ENCODE results near the gene A1BG. TPM values are rescaled to one million over a fixed set of nuclear protein-coding genes. Genes with fewer than 3 reads are reported as not detected.

Gene A1BG, protein sequence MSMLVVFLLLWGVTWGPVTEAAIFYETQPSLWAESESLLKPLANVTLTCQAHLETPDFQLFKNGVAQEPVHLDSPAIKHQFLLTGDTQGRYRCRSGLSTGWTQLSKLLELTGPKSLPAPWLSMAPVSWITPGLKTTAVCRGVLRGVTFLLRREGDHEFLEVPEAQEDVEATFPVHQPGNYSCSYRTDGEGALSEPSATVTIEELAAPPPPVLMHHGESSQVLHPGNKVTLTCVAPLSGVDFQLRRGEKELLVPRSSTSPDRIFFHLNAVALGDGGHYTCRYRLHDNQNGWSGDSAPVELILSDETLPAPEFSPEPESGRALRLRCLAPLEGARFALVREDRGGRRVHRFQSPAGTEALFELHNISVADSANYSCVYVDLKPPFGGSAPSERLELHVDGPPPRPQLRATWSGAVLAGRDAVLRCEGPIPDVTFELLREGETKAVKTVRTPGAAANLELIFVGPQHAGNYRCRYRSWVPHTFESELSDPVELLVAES
- total RNA-seq: 56.7 and 57.5 TPM in 2 replicates

DNA sequence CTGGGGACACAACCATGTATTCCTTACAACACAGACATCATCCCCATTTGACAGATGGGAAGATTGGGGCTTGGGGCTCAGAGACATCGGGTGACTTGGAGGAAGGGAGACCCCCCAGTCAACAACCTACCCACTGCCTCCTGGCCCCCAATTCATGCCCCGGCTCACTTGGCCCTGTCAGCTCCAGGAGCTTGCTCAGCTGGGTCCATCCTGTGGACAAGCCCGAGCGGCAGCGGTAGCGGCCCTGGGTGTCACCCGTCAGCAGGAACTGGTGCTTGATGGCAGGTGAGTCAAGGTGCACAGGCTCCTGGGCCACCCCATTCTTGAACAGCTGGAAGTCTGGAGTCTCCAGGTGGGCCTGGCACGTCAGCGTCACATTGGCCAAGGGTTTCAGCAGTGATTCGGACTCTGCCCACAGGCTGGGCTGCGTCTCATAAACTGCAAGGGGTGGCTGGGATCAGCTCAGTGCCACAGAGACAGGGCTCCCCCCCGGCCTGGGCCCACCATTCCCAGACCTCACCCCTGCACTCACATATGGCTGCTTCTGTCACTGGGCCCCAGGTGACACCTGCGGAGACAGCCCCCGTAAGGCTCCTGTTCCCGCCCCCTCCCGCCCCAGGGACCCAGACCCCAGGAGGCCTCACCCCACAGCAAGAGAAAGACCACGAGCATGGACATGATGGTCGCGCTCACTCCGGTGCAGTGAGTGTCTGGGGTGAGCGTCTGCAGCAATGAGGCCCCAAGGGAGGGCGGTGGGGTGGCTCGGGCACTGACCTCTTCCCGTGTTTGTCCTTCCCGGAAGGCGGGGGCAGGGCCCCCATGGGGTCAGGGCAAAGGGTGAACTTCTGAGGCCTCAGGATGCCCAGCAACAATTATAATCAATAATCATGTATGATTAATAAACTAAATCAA lies at the start of gene A1BG:
A1BG (minus strand) TSS at position 733 of the 912 bp plus-strand sequence; CDS start at position 678, 55 bp downstream.

DNA sequence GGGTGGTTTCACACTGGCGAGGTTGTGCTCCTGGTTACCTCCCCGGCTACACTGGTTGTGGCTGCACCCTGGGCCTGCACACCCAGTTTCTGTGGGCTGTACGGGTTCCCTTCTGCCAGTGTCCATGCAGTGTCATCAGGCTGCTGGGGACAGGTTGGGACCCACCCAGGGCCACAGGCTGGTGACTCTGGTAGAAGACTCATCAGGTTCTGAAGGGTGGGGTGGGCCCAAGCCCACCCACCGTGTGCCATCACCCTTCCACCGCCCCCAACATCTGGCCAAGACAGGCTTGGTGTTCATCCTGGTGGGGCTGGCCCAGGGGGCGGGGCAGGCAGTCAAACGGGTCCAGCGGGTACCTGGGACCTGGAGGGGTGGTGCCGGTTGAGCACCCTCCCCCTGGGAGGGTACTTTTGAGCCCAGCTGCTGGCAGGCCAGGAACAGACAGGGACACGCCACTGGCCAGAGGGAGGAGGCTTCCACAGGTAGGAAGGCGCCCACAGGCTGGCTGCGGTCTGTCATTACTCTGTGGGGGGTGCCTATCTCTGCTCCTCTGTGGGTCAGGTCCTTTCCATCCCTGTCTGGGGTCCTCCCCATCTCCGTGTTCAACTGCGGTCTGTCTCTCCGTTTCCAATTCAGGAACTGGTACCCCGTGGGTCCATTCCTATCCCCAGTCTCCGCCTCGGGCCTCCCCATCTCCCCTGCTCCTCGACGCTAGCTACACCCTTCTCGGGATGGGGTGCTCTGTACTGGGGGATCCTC lies 42.1 kb upstream of the A1BG start, which contains the start of gene RNF225:
RNF225 (plus strand) TSS at position 437 of the 759 bp plus-strand sequence. CDS start 434 bp downstream, outside the sequence.

DNA sequence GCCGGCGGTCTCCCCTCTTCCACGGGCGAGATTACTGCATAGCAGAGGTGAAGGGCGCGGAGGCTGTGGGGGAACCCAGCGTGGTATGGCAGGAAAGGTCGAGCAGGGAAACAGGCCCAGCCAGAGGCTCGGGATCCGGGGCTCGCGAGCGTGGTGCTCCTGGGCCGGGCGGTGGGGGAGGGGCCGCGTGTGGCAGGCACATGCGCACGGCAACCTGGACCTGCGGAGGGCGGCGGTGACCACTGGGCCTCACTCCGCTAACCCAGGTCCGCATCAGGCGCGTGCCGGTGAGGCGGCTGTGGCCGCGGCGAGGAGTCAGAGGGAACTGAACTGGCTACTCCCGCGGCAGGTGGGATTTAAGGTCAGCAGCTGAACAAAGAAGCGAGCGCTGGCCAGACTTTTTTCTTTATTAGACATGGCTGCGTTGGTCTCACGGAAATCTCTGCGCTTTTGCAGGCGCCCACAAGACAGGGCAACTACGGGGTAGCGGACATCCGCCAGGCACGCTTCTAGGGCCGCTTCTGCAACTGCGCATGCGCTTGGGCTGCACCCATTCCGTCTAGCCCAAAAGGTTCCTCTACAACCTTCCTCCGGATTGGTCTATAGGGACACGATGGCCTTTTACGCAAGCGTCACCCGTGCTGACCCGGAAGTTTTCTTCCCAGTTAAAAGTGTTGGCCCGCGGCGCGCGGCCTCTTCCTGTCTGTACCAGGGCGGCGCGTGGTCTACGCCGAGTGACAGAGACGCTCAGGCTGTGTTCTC lies 33.5 kb upstream of the A1BG start, which contains the start of gene RPS5:
RPS5 (plus strand) TSS at position 694 of the 762 bp plus-strand sequence. CDS start 869 bp downstream, outside the sequence.

DNA sequence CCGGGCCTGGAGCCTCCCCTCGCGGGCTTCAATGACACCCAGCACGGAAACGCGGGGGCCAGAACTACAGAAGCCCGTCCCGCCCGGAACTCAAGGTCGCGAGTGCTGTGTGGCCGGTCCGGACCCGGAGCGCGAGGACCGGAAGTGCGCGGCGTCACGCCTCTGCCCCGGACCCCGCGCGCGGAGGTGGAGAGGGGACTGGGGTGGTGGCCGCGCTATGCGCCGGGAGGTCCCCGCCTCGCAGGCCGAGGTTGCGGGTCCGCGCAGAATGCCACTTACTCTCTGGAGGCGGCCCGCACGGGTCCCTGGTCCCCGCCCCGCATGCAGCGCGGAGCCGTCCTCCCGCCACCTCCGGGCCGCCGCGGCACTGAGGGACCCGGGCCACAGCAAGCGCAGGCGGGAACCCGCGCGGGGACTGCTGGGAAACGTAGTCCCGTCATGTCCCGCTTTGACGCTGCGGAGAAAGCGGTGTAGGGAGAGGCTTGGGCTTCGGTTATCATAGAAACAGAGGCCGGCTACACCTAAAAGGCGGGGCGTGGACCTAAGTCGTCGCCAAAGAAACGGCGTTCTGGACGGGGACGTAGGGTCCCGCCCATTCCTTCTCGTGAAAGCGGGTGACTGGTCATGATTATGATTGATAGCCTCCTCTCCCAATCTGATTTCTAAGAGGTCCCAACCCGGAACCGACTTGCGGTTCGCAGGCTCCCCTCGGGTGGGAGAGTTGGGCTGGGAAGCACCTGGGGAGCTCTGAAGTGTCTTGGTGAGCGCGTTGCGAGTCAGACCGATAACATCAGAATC lies 27.6 kb upstream of the A1BG start, which contains the start of gene ZNF837:
ZNF837 (minus strand) TSS at position 369 of the 798 bp plus-strand sequence. CDS start 11,698 bp downstream, outside the sequence.

DNA sequence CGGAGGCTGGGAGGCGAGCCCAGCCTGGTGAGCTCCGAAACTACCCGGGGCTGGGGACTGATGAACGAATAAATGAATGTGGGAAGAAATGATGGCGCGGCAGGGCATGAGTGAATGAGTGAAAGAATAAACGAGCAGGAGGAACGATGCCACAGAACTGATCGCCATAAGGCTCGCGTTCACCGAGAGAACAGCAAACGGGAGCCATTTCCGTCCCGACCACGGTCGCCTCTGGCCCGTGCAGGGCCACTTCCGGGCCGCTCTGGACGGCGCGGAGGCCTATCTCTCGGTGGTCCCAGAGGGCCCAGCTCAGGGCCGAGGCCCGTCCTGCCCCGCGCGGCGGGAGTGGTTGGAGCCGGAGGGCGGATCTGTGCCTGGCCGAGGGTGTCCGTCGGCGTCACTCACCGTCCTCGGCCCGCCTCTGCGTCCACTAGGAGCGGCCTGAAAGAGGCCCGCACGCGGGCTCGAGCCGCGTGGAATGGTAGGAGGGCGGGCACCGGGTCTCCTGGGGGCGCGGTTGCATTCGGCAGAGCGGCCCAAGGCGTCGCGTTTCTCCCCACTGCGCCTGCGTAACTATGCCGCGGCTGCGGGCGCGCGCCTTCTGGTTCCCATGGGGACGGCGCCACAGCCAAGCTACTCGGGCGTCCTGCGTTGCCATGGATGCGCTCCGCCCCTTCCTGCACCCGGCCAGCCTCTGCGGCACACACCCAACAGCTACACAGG lies 9.1 kb upstream of the A1BG start, which contains the start of gene ZNF497:
ZNF497 (minus strand) TSS at position 480 of the 723 bp plus-strand sequence. CDS start 5,116 bp downstream, outside the sequence.

DNA sequence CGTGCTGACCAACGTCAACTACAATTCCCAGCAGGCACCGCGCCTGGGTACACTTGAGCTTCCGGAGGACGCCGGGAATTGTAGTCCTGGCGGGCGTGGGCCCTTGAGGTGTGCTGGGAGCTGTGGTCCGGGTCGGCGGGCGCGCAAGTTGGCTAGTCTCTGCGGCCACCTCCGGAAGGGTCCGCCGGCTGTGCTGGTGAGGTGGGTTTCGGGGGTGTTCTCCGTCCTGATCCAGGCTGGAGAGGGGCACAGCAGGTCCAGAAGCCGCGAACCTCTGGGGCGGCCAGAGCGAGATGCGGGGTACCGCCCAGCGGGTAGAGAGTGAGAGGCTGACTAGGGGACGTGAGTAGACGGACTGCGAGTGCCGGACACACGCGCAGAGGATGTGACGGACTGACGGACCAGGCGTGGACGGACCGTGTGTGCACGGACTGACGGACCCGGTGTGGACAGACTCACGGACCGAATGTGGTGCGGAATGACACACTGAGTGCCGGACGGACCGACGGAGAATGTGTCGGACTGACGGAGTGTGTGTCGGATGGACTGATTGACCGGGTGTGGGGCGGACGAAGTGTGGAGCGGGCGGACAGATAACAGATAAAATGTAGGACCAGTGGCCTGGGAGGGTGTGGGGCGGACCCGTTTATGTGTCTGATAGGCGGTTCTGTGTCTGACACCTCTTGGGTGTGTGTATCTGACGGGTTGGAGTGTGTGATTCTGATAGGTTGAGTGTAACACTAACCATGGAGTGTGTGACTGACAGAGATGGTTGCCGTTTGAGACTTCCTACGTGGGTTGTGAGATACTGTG lies 26.2 kb downstream of the A1BG start, which contains the start of gene ZSCAN22:
ZSCAN22 (plus strand) TSS at position 81 of the 813 bp plus-strand sequence. CDS start 7,809 bp downstream, outside the sequence.

DNA sequence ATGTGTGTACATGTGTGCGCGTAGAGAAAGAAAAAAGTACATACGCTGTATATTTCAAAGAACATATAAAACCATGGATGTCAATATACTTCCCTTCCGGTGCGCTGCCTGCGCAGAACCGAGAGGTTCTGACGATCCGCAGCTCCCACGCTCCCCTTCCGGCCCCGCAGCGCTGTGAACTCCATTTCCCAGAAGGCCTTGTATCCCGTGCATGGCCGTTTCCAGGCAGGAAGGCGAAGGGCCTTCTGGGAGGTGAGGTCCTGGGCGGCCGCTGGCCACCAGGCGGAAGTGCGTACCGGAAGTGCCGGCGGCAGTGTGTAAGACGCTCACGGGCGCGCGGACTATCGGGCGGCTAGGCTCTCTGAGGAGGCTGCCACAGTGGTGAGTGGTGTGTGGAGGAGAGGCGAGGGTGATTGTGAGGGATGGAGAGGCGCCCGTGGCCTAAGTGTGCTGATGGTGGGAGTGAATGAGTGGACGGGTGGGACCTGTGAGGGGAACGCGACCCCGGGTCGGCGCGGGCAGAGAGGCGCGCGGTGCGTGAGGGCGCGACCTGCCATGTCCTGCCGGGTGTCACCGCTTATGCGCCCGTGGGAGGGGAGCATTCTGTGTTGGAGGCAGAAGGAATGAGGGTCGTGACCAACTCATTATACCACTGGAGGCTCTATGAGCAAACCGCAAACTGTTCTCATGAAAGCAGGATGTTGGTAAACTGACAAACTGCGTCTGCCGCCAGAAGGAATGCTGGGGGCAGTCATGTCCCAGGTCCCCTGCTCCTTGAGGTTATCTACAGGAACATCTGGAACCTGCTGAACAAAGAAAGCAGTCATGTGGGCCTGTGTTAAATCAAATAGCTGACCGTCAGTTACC lies 48.0 kb downstream of the A1BG start, which contains the start of gene ERVK3-1:
ERVK3-1 (plus strand) TSS at position 313 of the 867 bp plus-strand sequence. CDS start 6,792 bp downstream, outside the sequence.

Other genes with a start within 250 kb of the A1BG start
- 5.7 and 5.9 TPM in 2 replicates for gene ZNF329, start 202.7 kb downstream of the A1BG start, total RNA-seq
- 14.6 and 16.8 TPM in 2 replicates for gene ZNF274, start 170.4 kb downstream of the A1BG start, total RNA-seq
- 37.2 and 43.0 TPM in 2 replicates for gene ZNF544, start 124.6 kb downstream of the A1BG start, total RNA-seq
- gene ZNF8, start 74.5 kb downstream of the A1BG start, total RNA-seq: 3.7 and 4.2 TPM in 2 replicates
- 52.1 and 56.0 TPM in 2 replicates for gene ERVK3-1, start 48.1 kb downstream of the A1BG start, total RNA-seq
- gene ZSCAN22, start 26.5 kb downstream of the A1BG start, total RNA-seq: 1.6 and 1.8 TPM in 2 replicates
- gene ZNF497, start 9.3 kb upstream of the A1BG start, total RNA-seq: under 0.01 and 0.74 TPM in 2 replicates
- gene ZNF837, start 27.5 kb upstream of the A1BG start, total RNA-seq: 0.89 and 2.4 TPM in 2 replicates
- 2,682 and 2,963 TPM in 2 replicates for gene RPS5, start 33.8 kb upstream of the A1BG start, total RNA-seq
- gene RNF225, start 42.2 kb upstream of the A1BG start, total RNA-seq: not detected in 2 replicates
- 8.2 and 13.1 TPM in 2 replicates for gene ZNF584, start 55.2 kb upstream of the A1BG start, total RNA-seq
- 2.1 and 3.0 TPM in 2 replicates for gene ZNF132, start 86.7 kb upstream of the A1BG start, total RNA-seq
- gene ZNF324B, start 98.1 kb upstream of the A1BG start, total RNA-seq: 5.5 and 6.2 TPM in 2 replicates
- gene ZNF324, start 113.6 kb upstream of the A1BG start, total RNA-seq: 7.7 and 9.1 TPM in 2 replicates
- 8.0 and 9.4 TPM in 2 replicates for gene ZNF446, start 122.9 kb upstream of the A1BG start, total RNA-seq
- gene SLC27A5, start 158.5 kb upstream of the A1BG start, total RNA-seq: 15.2 and 18.3 TPM in 2 replicates
- gene ZBTB45, start 166.3 kb upstream of the A1BG start, total RNA-seq: 12.8 and 14.4 TPM in 2 replicates
- 474 and 516 TPM in 2 replicates for gene TRIM28, start 190.6 kb upstream of the A1BG start, total RNA-seq
- gene CHMP2A, start 201.6 kb upstream of the A1BG start, total RNA-seq: 120 and 121 TPM in 2 replicates
- 27.2 and 47.9 TPM in 2 replicates for gene UBE2M, start 205.1 kb upstream of the A1BG start, total RNA-seq
- gene MZF1, start 219.8 kb upstream of the A1BG start, total RNA-seq: 6.1 and 6.2 TPM in 2 replicates